HuH-7 (cell line): ENCODE data around the gene CACNB2.
A peak's percentile ranks its signal among the peaks of the same experiment; 100 is the strongest.

ENCODE experiments used
- DNase-seq: peaks from one replicate; pipeline ENCODE4 v3.0.0; 2011; ENCODE audit warnings: low spot score

The CACNB2 gene

DNA sequence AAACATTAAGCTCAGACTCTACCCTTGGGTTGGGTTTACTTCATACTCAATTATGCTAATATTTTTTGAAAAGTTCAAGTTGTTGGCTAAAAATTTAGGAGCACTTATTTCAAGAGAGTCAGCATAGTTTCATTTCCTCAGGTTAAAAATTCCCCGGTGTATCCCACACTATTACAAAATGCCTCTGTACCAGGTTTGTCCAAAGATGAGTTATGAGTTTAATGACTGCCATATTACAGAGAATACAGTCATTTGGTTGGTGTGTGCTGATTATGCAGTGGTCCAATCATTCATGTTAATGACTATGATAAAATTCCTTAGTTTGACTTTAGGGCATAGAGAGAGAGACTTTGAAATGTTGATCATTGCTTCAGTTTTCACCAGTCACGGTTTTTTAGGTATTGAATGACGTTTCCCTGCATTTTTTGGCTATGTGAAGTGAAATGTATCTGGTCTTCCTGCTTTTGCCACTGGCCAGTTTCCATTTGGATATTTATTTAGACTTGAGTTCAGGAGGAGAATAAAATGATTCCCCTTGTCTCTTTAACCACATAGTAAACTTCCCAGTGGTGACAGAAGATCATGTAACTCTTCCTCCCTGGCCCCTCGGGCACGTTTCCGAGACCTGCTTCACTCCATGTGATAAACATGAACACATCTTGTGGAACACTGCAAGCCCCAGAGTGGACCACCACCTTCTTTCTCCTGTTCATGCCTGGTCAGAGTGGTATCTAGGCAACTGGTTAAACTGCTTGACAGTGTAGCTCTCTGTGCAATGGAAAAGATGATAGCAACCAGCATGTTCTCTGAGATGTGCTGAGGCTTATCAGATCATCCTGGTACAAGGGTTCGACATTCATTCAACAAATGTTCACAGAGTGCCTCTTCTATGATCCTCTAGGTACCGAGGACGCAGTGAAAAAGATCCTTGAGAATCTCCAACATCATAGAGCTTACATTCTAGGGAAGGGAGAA, 153.6 kb downstream of the CACNB2 start:
- no peak for DNase-seq

DNA sequence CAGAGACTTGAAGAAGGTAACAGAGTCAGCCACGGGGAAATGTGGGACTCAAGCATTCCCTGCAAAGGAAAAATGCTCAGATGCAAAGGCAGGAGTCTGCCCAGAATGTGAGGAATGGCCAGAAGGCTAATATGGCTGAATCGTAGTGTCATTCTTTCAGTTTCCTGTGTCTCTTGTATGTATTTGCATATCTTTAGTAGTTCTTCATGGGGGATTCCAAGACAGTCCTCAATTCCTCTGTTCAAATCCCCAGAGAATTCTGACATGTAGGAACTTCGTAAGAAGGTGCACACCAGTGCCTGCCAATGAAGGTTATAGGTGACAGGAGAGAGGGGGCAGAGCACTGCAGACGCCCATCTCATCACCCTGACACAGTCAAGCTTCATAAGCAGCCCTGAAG, 154.4 kb downstream of the CACNB2 start:
- no peak for DNase-seq

DNA sequence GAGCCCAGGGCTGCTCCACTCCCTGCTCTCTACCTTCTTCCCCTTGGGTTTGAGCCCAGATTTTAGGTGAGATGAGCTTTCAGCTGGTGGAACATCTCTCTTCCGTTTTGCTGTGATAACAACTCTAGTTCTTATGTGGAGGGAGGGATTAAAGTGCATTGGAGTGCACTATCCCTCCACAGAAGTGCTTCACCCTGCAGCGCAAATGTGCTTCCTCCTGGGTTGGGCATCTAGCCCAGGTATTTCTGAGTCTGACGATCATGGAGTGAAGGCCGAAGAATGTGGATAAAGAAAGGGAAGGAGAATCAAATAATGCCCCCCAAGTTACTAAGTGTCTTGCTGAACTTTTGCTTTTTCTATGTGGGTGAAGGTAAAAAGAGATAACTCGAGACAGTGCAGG, 157.4 kb downstream of the CACNB2 start:
- DNase-seq: no peak

DNA sequence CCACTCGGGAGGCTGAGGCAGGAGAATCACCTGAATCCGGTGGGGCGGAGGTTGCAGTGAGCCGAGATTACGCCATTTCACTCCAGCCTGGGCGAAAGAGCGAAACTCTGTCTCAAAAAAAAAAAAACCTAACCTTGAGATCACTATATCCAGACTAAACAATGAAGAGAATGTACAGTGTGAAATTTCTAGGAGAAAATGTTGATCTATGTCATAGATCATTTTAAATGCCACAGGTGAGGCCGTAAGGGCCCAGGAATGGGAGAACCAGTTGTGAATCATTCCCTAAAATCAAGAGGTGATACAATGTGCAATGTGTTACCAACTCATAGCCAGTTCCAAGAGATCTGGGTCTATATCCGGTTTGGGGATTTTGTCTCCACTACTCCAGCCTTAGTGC, 158.0 kb downstream of the CACNB2 start:
- DNase-seq: no peak

DNA sequence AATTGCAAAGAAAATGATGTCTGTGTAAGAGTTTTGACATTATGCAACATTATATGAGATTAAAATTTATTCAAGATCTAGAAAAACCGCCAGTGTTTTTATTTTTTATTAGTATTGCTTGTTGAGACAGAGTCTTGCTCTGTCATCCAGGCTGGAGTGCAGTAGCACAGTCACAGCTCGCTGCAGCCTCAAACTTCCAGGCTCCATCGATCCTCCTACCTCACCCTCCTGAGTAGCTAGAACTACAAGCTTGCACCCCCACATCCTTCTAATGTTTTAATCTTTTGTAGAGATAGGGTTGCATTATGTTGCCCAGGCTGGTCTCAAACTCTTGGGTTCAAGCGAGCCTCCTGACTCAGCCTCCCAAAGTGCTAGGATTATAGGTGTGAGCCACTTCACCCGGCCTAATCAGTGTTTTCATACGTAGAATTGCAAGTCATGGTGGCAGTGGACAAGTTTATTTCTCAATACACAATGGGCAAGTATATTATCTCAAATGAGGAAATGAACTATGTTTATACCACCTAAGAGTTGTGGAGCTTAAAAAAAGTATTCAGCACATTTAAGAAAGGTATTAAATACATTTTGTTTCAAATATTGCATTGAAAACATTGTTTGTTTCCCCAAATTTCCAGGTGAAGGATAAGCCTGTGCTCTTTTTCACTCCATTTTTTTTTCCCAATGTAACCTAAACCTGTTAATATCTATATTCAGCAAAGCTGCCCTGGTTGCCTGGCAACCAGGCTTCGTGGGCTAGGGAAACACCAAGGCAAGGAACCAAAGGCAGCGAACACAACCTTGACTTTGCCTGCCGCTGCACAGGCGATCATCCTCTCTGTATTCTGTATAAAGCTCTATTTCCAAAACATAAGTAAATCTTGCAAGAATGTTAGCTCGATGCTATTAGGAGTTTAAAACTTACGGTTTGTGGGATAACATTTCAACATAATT, 163.9 kb downstream of the CACNB2 start:
- DNase-seq: no peak

DNA sequence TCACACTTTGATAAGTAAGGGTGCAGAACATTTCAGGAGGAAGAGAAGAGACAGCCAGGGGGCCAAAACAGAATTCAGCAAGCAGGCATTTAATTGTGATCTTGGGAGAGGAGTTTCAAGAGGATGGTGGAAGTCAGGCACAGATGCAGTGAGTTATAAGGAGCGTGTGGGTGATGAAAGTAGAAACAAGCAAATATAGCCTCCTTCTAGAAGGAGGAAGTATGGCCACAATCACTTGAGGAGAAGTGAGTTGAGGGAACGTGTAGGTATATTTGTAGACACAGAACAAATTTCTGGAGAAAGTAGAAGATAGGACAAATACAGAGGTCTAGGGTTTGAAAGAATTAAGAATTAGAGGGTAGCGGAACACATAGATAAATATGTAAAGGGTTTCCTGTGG, 165.8 kb downstream of the CACNB2 start:
- no peak for DNase-seq

DNA sequence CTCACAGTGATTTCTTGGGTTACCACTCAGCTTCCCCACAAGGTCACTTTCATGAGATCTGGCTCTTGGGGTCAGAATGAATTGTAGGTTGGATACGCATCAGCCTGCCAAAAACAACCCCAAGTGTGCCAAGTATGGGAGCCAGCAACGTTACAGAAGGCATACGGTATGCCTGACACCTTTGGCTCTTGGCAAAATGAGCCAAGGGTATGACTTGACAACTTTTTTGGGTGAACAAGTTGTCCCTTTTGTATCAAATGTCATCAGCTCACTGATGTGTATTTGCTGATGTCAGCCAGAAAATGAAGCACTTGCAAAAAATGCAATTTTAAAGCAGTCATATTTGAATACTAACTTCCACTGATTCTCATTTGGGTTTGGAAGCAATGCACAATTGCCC, 168.4 kb downstream of the CACNB2 start:
- DNase-seq: no peak

DNA sequence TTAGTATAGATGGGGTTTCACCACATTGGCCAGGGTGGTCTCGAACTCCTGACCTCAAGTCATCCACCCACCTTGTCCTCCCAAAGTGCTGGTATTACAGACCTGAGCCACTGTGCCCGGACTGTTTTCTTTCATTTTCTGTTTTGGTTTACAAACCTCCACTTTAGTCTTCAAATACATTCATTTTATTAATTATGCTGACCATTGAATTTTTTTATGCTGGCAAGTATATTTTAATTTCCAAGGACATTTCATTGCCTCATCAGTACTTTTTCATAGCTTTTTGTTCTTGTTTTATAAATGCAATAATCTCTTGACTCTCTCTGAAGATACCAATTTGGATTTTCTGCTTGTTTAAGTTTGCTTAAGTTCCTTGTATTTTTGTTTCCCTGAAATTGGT, 170.5 kb downstream of the CACNB2 start:
- DNase-seq: no peak

DNA sequence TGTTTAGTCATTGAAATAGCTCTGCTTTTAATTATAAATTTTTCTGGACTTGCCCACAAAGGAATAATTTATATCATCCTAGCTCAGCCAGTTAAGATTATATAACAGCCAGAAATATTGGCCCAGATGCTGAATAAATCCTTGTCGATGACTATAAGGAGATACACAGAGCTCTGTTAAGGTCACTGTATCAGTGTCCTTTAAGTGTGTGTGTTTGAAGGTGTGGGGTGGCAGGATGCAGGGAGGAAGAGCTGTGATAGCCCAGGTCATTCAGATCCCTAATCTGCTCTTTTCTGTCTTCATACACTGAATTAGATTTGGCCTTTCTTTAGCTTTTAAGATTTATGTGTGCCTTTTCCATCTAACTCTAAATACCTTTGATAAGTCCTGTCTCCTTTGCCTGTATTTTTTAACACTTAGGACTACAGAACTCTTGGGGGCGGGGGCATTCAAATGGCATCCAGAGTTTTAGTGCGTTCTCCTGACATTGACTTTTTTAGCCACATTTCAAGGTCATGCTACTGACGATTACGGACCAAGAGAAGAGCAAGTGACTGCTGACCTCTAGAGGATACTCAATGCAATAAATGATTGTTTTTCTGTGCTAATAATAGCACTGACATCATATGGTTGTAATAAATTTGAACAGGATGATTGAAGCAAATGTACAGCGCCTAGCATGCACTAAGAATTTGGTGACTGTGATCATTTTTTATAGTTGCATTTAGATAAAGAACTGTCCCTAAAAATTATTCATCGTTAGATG, 172.3 kb downstream of the CACNB2 start:
- DNase-seq: peak; percentile 38

DNA sequence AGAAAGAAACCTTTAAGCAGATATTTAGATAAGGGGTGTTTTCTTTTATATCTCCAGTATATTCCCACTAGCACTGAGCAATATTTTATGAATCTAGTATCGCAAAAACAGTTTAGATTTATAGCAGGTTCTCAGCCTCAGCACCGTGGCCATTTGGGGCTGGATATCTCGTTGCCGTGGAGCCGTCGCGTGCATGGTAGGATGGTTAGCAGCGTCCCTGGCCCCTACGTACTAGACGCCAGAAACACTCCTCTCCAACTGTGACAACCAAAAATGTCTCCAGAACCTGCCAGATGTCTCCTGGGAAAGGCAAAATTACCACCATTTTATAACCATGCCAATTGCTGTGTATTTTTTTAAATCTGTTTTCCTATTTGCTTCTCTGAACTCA, 172.9 kb downstream of the CACNB2 start:
- DNase-seq: no peak

DNA sequence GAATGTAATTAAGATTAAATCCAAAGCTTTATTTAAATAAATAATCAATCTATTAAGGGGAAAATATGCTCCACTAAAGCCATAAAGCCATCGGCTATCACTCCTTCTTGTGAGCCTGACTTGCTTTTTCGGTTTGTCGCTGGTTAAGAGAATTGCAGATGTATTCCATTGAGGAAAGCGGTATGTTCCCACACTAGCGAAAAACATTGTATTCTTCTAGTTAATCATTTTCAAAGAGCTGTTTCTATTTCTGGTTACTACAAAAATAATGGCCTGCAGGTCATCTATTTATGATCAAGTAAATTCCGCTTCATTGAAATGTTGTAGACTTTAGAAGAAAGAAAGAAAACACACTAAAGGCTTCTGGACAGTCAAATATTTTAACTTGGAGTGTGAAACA, 173.4 kb downstream of the CACNB2 start:
- no peak for DNase-seq

DNA sequence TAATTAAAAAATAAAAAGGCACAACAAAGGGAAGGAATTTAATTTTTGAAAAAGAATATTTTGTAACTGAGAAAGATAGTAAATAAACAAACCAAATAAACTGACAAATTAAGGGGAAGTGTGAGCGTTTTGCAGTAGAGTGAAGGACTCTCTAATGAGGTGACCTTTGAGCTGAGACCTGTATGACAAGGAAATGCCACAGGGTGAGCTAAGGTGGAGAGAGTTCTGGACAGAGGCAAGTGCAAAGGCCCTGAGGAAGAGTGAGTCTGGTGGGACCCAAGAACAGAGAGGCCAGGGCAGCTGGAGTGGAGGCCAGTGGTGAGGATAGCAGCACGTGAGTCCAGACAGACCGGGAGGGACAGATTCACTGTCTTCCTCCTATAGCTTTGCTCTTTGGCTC, 179.4 kb downstream of the CACNB2 start:
- no peak for DNase-seq

DNA sequence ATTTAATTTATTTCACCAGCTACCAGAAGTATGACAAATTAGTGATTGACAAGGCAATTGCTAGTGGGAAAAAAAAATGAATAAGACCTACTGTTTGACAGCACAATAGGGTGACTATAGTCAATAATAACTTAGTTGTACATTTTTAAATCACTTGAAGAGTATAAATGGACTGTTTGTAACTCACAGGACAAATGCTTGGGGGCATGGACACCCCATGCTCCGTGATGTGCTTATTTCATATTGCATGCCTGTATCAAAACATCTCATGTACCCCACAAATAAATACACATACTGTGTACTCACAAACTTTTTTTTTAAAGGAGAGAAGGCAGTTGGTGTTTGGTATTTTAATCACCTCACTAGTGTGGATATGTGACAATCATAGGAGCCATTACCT, 181.1 kb downstream of the CACNB2 start:
- DNase-seq: no peak

DNA sequence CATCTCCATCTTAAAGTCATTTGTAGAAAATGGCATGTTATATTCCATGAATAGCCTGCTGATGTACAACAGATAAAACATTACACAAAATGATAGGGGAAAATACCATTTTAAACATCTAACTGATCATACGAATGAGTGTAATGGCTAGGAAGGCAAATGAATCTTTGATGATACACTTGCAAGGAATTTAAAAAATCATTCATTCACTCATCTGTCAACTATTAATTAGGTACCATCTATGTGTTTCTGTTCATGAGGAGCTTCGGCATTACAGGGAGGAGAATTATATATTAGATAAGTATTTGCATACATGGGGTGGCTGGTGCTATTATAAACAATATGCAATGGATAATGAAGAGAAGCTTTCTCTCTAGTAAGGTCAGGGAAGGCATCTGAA, 183.7 kb downstream of the CACNB2 start:
- no peak for DNase-seq

DNA sequence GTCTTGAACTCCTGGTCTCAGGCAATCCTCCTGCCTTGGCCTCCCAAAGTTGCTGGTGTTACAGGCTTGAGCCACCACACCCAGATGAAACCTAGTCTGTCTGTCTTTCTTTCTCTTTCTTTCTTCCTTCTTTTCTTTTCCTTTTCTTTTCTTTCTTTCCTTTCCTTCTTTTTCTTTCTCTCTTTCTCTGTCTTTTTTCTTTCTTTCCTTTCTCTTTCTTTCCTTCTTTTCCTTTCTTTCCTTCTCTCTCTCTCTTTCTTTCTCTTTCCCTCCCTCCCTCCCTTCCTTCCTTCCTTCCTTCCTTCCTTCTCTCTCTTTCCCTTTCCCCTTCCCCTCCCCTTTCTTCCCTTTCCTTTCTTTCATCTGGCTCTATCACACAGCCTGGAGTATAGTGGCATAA, 185.2 kb downstream of the CACNB2 start:
- no peak for DNase-seq

DNA sequence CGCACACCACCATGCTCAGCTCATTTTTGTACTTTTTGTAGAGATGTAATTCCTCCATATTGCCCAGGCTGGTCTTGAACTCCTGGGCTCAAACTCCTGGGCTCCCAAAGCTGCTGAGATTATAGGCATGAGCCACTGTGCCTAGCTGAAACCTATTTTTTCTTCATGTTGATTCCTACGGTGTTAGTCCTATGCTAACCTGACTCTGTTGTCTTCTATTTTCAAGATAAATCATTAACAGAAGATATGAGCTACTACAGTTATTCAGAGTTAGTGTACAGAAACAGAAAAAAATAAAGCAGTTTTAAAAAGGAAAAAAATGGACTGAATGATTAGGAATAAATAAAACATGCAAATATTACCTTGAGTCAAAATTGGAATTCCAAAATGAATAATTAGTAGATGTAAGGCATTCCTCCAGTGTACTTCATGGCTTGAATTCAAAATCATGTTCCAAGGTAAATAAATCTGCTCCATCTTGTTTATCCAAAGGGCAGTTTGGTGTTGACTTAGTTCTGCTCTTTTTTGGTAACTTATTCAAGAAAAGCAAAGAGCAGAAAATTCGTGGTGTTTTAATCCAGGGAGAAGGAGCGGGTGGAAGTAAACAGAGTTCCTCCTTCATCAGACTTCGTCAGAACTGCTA, 185.8 kb downstream of the CACNB2 start:
- no peak for DNase-seq

DNA sequence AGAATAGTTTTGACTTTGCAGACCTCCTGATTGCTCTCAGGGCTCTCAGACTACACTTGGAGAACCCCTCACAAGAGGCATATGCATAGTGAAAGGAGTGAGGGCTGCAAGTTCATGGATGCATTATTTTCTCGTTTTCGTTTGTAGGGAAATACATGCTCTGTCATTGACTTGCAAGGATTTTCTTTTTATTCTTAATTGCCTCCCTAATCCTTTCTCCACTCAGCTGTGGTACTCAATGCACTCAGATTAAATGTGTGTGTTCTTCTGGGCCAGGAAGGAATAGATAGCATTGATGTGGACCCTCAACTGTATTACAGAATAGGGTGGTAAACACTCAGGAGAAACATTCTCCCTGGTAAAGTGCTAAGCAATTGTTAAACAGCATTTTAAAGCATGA, 188.7 kb downstream of the CACNB2 start:
- DNase-seq: no peak

DNA sequence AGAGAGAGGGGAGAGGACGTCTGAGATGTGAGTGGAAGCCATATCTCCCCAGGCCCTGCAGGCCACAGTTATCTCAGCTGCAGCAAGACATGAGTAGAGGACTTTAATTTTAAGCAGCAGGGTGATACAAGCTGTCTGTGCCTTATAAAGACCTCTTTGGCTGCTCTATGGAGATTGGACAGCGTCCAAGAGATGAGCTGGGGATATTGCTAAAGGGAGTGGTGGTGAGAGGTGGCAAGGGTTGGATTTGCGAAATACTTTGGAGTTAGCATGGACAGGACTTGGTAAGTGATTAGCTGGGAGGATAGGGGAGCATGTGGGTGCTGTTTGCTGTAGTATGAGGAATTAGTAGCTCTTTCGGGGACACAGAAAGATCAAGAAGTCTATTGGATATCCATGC, 191.8 kb downstream of the CACNB2 start:
- no peak for DNase-seq

DNA sequence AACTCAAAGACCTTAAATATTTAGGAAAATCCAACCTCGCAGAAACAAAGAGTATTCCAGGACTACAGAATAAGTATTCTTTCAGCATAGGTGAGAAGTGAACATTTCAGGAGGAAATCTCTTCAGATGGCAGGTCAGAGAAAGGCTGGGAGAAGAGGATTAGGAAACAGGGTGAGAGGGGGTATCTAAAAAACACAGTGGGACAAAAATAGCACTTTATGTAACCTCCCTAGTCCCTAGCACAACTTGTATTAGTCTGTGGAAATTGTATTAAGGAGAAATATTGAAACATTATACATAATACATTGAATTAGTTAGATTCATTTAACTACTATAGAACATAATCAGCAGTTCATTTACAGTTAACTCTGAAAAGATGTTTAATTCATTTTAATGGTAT, 192.3 kb downstream of the CACNB2 start:
- no peak for DNase-seq

DNA sequence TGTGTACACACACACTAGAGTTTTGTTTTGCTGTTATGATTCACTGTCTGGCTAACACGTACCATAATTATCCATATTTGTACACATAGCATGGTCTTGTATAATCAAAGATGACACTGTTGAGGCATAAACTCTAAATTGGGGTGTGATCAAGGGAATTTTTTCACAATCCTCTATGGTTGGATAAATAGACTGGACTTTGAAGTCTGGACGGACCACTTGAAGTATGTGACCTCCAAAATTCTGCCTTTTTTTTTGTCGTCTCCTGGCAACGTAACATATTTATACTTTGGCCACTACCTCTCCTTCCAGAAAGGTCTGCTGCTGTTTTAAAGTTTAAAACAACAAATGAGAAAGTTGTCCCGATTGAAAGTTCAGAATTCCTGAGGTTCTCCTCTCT, 193.4 kb downstream of the CACNB2 start:
- DNase-seq: no peak

DNA sequence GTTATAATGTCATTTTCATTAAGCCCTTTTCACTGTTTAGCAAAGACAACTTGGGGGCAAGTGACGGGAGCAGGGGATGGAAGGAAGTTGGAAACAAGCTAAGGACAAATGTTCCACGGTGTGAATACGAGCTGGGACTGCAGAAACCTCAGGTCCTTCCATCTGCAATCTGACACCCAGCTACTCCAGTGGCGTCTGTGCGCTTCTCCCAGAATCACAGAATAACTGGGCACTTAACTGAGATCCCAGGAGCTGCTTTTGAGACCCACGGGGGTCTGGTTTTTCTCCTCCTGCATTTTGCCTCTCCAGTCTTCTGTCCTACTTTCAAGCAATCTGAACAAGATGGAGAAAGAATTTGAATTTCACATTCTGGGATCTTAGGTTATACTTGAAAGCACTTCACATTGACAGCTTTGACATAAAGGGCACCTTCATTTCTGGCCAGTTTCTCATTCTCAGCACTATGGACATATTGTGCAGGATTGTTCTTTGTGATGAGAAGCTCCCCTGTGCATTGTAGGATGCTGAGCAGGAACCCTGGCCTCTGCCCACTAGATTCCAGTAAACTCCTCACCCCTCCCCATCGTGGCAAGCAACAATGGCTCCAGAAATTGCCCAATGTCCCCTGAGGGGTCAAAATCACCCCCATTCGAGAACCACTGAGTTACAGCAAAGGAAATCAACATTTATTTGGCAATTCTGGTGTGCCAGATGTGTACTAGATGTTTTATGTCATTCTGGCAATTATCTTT, 194.1 kb downstream of the CACNB2 start:
- no peak for DNase-seq
